Fibroblast of lung (primary cell): ENCODE data around the gene CHST12.

ENCODE experiments used
- EZH2 ChIP-seq: IDR thresholded peaks from 2 replicates; pipeline ENCODE4 v1.5.1; 2012; ENCODE audit warnings: low read length, control low read depth, mild to moderate bottlenecking; ENCODE audit errors: missing control alignments
- TF ChIP-seq, protein P1 (sequence below), 2 donors: IDR thresholded peaks in 1 of 2; conservative IDR thresholded peaks in 1 of 2; 1 replicate in 1 of 2; 2 replicates in 1 of 2; pipeline ENCODE4 v1.5.1; 2011 to 2012; ENCODE audit warnings: low read length in 2 of 2, control low read depth in 1 of 2, inconsistent platforms in 1 of 2, low read depth in 1 of 2, mild to moderate bottlenecking in 1 of 2

DNA sequence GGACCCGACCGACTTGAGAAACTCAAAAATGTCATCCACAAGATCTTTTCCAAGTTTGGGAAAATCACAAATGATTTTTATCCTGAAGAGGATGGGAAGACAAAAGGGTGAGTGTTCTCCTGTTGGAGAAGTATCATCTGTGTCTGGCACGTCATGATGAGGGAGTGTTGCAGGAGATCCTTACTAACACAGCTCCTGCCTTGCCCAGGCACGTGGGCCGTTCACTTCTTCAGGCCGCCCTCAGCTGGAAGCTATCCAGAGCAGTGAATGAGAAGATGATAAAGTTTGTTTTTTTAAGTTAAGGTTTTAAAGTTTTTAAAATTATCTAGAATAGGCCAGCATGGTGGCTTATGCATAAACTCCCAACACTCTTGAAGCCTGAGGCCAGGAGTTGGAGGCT, 42.6 kb upstream of the CHST12 start:
- TF ChIP-seq, protein P1, sequence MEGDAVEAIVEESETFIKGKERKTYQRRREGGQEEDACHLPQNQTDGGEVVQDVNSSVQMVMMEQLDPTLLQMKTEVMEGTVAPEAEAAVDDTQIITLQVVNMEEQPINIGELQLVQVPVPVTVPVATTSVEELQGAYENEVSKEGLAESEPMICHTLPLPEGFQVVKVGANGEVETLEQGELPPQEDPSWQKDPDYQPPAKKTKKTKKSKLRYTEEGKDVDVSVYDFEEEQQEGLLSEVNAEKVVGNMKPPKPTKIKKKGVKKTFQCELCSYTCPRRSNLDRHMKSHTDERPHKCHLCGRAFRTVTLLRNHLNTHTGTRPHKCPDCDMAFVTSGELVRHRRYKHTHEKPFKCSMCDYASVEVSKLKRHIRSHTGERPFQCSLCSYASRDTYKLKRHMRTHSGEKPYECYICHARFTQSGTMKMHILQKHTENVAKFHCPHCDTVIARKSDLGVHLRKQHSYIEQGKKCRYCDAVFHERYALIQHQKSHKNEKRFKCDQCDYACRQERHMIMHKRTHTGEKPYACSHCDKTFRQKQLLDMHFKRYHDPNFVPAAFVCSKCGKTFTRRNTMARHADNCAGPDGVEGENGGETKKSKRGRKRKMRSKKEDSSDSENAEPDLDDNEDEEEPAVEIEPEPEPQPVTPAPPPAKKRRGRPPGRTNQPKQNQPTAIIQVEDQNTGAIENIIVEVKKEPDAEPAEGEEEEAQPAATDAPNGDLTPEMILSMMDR (conservative IDR thresholded peaks at IDR 0.05 in 1 of 2, IDR thresholded peaks at IDR 0.05 in 1 of 2; ENCODE audit: low read depth in 1 of 2, low read length in 2 of 2): no peak
- no peak for TF ChIP-seq EZH2
